HG02884 (cell line): ENCODE results near the gene TMEM168.
"Not testable (repeated sequence)": the region's sequence is repeated elsewhere in the genome, so short reads cannot be mapped to it uniquely, and the experiment has no call there.

Source experiments
- ATAC-seq: cut with Tn5 transposase; IDR thresholded peaks from one replicate; pipeline ENCODE4 v1.9.1; 2021; ENCODE audit warnings: mild to moderate bottlenecking, moderate library complexity; ENCODE audit not compliant: unreplicated experiment

Gene TMEM168

DNA sequence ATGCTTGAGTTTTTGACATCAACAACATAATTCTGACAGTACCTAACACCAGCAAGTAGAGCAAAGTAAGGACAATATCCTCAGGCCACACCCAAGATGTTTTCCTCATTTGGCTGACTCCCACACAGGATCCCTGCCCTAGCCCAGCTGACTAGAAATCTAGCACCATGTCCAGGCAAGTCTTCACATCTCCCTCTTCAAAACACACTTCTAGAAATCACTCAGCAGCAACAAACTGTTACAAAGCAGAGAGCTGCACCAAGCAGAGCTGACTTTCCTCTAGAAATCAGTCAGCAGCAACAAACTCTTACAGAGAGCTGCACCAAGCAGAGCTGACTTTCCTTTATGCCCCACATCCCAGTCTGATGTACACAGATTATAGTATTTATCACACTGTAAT is 7.7 kb downstream of the TMEM168 start:
- peak; percentile 98 for ATAC-seq

DNA sequence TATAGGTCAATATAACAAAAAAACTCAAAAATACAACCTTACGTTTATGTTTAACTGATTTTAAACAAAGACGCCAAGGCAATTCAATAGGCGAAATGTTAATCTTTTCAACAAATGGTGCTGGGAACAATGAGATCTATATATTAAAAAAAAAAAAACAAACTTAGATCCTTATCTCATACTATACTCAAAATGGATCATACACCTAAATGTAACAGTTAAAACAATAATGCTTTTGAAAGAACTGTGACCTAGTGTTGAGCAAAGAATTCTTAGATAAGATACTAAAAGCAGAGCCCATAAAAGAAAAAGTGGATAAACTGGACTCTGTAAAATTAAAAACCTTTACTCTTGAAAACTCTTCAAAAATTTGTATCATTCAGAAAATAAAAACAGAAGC is 8.6 kb downstream of the TMEM168 start:
- ATAC-seq: no peak

DNA sequence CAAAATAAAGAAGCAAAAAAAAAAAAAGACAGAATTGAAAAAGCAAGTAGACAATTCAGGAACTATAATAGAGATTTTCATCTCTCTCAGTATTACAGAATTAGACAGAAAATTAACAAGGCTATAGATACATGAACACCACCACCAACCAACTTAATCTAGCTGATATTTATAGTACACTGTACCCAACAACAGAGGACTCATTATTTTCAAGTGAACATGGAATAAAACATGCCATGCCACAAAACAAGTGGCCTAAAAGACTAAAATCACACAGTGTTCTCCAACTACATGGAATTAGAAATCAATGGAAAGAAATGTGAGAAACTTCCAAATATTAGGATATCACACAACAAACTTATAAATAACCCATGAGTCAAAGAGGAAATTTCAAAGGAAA is 9.1 kb downstream of the TMEM168 start:
- no peak for ATAC-seq

DNA sequence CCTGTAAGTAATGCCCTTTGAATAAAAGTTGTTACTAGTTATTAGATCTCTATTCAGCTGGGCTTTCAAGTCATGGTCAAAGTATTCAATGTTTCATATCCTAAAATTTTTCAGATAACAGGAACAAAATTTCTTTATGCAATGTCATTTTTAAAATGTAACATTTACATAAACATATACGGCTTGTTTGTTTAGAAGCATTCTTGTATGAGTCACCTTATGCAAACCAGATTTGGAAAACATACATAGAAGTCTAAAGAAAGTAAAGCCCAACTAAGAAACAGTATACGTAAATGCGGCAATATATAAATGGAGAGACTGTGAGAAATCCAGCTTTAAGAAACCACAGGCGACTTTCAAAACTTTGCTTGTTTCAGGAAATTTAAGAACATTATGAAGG is 10.5 kb downstream of the TMEM168 start:
- ATAC-seq: no peak

DNA sequence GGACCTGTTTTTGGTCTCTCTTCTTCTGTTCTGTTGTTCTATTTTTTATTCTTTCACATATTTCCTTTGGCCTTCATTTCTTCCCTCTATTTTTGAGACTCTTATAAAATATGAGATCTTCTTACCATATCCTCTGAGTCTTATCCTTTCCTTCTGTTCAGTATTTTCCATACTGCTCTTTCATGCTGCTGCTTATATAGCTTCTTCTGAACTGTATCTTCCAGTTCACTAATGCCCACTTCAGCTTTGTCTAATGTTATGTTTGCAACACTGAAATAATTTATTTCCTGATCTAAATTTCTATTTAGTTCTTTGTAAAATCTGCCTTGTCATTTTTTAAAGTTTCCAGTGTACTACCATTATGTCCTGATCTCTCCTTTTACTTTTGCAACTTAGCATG is 12.8 kb downstream of the TMEM168 start:
- ATAC-seq: no peak

DNA sequence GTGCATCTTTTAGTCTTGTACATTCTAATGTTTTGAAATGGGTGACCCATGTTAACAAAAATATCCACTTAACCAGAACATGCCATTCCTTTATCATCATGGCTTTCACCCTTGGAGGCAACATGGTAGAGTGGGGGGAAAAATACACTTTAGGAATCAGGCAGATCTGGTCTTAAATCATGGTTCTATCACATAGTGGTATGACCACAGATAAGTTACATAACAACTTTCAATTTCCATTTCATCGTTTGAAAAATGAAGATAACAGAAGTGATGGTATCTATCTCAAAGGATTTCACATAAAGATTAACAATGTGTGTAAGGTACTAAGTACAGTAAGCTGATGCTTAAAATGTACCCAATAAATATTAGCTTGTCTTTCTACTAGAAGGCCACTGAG is 19.0 kb downstream of the TMEM168 start:
- no peak for ATAC-seq

DNA sequence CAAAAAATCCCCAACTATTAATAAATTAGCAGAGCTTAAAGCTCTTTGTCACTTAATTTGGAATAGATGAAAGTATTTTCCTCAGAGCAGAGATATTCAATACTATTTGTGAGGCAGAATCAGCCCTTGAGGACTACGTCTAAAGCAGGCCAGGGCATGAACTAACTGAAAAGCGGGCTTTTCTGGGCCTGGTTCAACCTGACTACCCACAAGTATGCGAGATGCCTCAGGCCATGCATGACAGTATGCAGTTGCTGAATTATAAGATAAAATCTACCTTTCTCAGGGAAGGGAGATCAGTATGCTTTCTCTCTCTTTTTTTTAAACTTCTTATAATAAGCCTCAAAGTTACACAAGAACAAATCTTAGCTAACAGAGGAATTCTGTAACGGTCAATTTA is 20.1 kb downstream of the TMEM168 start:
- no peak for ATAC-seq

DNA sequence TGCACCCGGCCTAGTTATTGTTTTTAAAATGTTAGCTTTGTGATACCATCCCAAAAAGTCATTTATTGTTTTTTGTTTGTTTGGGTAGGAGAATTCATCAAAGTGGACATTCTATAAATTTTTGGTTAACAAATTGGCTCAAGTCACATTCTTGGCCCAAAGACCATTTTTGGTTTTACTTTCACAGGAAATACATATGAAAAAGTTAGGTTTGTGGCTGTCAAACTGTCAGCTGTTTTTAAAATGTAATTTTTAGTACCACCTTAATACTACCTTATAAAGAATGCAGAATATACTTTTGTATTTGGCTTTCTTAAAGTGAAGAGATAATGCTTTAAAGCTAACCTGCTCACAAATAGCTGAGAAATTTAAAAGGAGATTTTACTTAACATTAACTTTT is 25.1 kb downstream of the TMEM168 start:
- ATAC-seq: no peak

DNA sequence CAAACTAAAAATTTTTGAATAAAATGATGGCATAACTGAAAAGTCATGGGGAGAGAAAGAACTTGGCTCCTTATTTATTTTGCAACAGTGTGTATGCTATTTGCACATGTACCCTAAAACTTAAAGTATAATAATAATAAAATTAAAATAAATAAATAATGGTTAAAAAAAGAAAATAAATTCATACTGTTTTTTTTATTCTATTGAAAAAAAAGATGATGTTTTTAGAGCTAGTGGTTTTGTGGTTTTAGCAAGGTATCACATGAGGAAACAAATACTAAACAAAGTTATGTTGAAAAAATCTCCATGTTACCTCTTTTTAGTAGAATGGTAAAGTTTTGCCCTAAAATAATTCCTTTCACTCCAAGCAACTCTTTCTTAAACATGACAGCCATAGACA is 26.2 kb downstream of the TMEM168 start:
- ATAC-seq: no peak

DNA sequence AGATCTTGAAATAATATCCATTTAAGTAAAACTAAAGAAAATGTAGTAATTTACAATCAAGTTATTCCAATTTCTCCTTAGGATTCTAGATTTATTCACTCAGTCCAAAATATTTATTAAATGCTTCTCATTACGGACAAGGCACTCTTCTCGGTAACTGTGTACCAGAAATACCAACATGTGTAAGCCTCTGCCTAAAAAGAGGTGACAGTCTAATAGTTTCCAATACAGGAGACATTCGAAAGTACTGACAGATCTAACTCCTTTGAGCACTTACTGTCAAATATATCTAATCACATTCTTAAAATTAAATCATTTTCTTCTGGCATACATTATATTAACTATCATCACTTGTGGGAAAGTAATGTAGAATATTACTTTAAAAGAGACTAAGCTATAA is 26.9 kb downstream of the TMEM168 start:
- no peak for ATAC-seq

DNA sequence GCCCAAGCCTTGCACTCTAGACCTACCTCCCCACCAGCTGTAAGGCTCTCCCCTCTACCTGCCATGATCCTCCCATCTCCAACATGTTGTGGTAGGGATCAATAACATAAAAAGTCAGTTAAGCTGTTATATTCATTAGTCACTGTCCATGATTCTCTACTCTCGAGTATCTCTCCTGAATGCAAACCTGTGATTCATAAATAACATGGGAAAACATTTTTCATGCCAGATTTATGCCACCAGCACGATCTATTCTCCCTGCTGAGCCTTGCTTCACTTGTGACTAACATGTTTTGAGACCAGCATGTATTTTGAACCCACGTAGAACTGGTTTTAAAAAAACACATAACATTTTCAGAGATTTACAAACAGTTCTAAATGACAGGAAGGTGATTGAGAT is 30.3 kb downstream of the TMEM168 start:
- ATAC-seq: no peak

DNA sequence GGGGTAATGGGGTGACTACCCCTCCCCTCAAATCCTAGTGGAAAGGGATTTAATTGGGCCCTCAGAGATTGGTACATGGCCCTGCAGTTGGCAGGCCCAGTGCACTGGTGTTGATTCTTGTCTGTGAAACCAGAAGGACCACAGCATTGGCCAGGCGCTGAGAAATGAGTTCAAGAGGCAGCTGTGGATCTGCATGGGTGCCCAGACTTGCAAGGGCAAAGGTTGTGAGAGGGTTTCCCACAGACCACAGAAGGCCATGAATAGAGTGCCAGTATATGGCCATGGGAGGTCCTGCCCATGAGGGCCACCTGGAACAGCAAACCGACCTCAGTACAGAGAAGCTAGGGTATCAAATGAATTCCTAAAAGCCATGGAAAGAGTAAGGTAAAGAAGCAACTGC is 32.9 kb downstream of the TMEM168 start:
- no peak for ATAC-seq

DNA sequence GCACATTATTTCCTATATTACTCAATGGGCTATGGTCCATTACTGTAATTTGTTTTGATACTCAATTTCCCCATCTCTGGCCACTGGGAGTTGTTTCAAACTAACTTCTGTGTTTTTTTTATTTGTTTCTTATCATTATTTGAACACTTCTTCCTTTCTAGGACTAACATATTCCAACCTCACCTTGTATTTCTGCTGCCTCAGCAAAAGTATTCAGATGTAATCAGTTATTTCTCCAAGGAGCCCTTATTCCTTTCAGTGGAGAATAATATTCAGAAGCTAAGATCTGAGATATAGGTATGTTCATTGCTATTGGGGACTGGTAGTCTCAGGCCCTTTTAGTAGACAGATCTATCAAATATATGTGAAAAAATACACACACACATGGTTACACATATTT is 36.9 kb downstream of the TMEM168 start:
- no peak for ATAC-seq

DNA sequence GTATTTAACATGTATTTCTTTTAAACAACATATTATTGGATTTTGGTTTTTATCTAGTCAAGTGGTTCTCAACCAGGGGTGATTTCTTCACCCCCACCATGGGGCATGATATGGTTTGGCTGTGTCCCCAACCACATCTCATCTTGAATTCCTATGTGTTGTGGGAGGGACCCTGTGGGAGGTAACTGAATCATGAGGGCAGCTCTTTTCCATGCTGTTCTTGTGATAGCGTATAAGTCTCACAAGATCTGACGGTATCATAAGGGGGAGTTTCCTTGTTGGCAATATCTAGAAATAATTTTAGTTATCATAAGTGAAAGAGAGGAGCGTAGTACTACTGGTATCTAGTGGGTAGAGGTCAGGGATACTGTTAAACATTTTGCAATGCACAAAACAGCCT is 37.6 kb downstream of the TMEM168 start:
- ATAC-seq: no peak

DNA sequence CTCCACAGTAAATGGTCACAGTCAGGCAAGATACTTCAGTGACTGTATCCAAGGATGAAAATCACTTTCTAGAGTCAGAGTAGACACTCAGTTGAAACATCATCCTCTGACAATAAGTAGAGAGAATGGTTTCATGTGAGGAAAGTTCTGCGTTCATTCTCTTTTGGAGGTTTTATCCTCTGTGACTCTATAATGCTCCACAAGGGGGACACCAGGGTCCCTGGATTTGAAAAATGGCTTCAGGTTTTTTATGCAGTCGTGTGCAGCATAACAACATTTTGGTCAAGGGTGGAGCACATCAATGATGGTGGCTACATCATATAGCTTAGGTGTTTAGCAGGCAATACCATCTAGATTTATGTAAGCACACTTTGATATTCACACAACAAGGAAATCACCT is 40.4 kb downstream of the TMEM168 start:
- no peak for ATAC-seq

DNA sequence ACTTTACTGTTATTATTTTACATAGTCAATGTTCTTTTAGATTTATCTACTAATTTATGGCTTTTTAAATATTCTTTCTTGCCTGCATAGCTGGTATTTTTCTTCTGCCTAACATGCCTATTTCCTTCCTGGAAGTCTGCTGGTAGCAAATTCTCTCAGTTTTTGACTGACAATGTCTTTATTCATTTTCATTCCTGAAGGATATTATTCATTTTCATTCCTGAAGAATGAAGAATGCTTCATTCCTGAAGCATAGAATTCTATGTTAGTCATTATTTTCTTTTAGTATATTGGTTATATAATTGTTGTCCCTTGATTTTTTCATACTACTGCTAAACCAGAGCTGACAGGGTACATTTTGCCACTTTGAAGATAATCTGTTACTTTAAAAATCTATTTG is 41.8 kb downstream of the TMEM168 start:
- no peak for ATAC-seq

DNA sequence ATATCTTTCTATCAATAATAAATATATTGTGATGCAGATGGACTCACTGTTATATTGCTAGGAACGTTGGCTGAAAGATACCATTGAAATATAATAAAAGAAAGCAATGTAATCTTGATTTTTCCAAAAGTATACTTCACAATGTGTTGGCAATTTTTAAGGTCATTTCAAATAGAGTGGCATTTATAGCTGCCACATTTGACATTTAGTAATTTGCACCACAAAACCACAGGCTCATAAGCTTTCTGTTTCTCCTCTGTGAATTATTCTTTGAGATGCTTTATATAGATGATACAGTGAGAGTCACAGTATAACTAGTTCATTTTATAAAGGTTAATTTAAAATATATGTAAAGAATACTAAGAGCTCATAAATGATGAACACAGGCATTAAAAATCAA is 44.6 kb downstream of the TMEM168 start:
- no peak for ATAC-seq

DNA sequence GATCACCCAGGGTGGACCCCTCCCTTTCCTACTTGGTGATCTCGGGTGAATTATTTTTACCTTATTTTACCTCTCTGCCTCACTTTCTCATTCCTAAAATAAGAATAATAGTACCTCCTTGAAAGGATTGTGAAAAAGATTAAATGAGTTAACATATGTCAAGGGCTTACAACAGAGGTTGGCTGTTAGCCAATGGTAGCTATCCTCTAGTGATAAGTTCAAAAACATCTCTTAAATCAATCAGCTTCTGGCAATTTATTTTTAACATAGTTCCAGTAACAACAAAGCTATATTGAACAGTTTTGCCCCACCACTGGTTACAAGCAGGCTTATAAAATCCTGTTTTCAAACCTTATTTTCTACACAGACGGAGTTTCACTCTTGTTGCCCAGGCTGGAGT is 45.4 kb downstream of the TMEM168 start:
- no peak for ATAC-seq

DNA sequence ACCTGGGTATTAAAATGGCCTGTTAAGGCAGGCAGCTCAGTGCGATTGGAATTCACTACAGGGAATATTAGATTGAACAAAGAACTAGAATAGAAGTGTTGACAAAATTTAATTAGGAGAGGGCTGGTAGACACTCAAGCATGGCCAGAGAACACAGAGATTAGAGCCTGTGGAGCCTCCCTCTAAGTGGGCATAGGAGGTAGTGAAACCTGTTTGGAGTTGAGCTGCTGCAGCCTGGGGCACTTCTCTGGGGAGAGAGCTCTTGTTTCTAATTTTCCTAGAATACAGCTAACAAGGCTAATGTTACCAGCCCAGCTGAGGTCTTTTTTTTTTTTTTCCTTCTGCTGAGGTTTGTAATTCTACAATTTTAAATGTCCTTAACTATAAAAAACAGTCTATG is 46.4 kb downstream of the TMEM168 start:
- ATAC-seq: no peak

DNA sequence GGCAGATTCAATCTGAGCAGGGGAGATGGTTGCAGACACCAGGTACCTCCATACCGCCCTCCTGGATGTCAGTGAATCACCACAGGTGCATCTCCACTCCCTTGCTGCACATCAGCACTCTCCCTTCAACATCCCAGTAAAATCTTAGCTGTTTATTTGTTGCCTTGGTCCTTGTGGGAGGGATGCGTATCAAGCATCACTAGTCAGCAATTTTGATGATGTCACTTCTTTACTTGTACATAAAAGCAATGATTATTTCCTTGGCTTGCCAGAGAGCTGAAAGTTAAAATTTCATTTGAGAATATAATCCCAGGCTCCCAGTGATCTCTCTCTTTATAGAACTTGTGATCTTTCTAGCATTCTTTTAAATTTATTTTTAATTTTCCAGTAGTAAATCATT is 49.5 kb downstream of the TMEM168 start:
- ATAC-seq: no peak

DNA sequence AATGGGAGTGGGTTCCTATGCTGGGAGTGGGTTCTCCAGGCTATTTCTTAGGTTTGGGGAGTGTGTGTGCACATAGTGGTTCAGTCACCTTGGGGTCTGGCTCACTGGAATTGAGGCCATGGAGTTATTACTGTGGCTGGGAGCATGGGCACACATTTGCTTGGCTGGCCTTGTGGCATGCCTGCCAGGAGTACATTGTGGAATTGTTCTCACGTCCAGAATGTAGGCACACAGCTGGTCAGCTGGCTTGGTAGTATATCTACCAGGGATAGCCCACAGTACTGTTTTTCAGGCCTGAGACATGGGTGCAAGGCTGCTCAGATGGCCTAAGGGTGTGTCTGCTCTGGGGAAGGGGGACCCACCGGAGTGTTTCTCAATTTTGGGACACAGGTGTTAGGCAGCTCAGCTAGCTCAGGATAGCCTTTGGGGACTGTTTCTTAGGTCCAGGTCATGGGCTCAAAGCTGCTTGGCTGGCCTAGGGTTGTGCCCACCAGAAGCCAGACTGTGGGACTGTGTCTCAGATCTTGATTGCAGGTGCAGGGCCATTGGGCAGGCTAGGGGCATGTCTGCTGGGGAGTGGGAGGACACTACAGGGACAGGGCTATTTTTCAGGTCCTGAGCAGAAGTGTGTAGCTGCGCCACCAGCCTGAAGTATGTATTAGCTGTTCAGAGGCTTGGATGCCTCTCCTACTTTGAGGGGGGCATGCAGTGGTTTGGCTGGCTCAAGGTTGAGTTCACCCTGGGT is 50.6 kb downstream of the TMEM168 start:
- ATAC-seq: no peak

DNA sequence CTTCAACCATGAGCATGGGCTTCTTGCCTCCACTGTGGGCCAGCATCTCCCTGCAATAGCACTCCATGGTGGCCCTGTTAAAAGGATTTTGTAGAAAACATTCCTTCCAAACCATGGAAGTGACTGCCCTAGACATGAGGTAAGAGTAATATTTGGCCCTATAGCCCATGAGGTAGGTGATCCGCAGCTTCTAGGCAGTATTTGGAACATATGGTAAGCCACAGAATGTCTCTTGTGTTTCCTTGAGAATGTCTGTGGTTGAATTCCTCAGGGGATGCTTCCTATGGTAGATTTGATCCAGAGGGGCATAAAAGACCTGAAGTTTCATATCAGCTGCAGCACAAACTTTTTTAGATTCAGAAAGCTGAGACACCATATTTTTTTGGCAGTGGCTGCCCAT is 54.9 kb downstream of the TMEM168 start:
- ATAC-seq: no peak

DNA sequence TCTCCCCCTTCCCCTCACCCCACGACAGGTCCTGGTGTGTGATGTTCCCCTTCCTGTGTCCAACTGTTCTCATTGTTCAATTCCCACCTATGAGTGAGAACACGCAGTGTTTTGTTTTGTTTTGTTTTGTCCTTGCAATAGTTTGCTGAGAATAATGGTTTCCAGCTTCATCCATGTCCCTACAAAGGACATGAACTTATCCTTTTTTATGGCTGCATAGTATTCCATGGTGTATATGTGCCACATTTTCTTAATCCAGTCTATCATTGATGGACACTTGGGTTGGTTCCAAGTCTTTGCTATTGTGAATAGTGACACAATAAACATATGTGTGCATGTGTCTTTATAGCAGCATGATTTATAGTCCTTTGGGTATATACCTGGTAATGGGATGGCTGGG is 58.9 kb downstream of the TMEM168 start:
- not testable (repeated sequence) for ATAC-seq
